Measurements from ENCODE around the gene GPR146. TPM values are rescaled to one million over a fixed set of nuclear protein-coding genes. Genes with fewer than 3 reads are reported as not detected.
A peak's percentile ranks its signal among the peaks of the same experiment; 100 is the strongest.

The GPR146 gene
- total RNA-seq, 4 donors from 2014 or later = 8.7 to 49.4 (median 32.7) TPM

DNA sequence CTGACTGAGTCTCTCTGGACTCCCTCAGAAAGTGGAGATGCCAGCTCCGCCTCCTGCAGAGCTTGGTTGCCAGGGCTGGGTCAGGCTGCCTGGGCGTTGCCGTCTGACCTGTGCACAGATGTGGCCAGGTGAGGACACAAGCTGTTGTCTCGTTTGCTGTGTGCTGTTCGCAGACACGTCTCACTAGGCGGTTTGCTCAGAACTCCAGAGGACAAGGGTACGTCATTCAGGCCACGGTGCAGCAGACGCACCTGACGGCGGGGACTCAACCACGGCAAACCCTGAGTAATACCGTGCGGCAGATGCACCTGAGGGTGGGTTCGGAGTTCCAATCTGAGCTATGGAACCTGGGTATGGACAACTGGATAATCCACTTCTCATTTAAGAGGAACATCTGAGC, 55.3 kb downstream of the GPR146 start:
- H3K27me3 ChIP-seq = no peaks in the 10 kb centered on the region
- intact Hi-C loops (cut with DNase I) = no loop called here
- no peak overlapping the region for H3K4me3 ChIP-seq (replicated peaks in 1 of 3)
- H3K36me3 ChIP-seq = no peaks in the 10 kb centered on the region
- TF ChIP-seq, protein P1, sequence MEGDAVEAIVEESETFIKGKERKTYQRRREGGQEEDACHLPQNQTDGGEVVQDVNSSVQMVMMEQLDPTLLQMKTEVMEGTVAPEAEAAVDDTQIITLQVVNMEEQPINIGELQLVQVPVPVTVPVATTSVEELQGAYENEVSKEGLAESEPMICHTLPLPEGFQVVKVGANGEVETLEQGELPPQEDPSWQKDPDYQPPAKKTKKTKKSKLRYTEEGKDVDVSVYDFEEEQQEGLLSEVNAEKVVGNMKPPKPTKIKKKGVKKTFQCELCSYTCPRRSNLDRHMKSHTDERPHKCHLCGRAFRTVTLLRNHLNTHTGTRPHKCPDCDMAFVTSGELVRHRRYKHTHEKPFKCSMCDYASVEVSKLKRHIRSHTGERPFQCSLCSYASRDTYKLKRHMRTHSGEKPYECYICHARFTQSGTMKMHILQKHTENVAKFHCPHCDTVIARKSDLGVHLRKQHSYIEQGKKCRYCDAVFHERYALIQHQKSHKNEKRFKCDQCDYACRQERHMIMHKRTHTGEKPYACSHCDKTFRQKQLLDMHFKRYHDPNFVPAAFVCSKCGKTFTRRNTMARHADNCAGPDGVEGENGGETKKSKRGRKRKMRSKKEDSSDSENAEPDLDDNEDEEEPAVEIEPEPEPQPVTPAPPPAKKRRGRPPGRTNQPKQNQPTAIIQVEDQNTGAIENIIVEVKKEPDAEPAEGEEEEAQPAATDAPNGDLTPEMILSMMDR (IDR thresholded peaks at IDR 0.05) = no peak
- no peak for TF ChIP-seq POLR2A (IDR thresholded peaks at IDR 0.05)
- H3K9me3 ChIP-seq = no peaks in the 10 kb centered on the region
- DNase-seq = no peak
- no peak overlapping the region for H3K27ac ChIP-seq
- peaks cover 47 to 55% of the 10 kb centered on the region in 2 donors for H3K4me1 ChIP-seq
- 94 to 97% methylated on average over 16 of the region's 16 CpGs for WGBS, 2 donors

DNA sequence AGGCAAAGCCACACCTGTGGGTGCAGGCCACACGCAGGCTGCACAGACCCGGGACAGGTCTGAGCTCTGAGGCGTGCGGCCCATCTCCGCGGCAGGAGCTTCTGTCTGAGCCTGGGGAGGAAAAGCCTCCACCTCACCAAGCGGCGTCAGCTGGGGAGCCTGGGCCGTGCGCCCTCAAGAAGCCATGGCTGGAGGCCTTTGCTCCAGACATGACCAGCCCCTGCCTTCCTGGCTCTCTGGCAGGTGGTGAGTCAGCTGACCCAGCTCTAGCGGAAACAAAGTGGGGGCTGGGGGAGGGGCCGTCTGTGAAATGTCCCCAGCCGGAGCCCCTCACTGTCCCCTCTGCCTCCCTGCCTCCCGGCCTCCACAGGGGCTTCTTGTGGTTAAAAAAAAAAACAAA, 56.0 kb downstream of the GPR146 start:
- DNase-seq = no peak
- H3K4me1 ChIP-seq = peaks cover 45 to 53% of the 10 kb centered on the region in 2 donors
- intact Hi-C loops (cut with DNase I) = no loop called here
- H3K4me3 ChIP-seq (replicated peaks in 1 of 3) = no peak overlapping the region
- TF ChIP-seq, protein P1 (IDR thresholded peaks at IDR 0.05) = no peak
- no peak for TF ChIP-seq POLR2A (IDR thresholded peaks at IDR 0.05)
- no peaks in the 10 kb centered on the region for H3K36me3 ChIP-seq
- WGBS, 2 donors = 88 to 95% methylated on average over 6 to 13 of the region's 14 CpGs
- no peak overlapping the region for H3K27ac ChIP-seq
- H3K9me3 ChIP-seq = no peaks in the 10 kb centered on the region
- no peaks in the 10 kb centered on the region for H3K27me3 ChIP-seq

DNA sequence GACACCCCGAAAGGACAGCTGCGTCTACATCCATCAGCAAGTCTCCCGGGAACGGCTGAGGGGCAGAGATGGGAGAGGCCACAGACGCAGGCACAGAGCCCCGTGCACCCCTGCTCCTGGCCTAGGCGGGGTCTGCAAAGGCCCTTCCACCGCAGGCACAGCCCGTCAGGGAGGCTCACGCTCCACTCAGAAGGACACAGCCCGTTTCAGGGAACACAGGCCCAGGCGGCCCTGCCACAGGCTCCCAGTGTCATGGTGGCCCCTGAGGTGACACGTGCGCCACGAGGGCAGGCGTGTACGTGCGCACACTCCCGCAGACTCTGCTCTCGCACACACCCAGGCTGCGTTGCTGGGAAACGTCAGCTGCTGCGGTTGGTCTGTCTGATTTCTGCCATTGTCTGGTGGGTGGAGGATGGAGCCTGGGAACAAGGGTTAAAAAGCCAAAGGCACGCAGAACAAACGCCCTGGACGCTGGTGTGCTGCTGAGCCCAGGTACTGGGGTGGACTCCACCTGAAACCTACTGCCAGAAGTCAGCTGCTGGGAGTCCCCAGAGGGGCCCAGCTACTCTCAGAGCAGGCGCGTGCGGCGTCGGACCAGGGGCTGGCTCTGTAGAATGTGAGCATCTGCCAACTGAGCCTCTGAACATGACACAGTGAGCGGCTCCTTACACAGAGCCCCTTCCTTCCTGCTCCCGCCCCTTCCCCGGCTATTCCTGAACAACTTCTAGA, 56.7 kb downstream of the GPR146 start:
- H3K4me3 ChIP-seq (replicated peaks in 1 of 3) = no peak overlapping the region
- H3K27ac ChIP-seq = peak overlapping the region in 2 of 3 donors; percentile 66 to 73
- TF ChIP-seq, protein P1 (IDR thresholded peaks at IDR 0.05) = no peak
- TF ChIP-seq POLR2A (IDR thresholded peaks at IDR 0.05) = no peak
- no peaks in the 10 kb centered on the region for H3K27me3 ChIP-seq
- WGBS, 2 donors = 90 to 92% methylated on average over 33 to 34 of the region's 34 CpGs
- DNase-seq = no peak
- peaks cover 39 to 51% of the 10 kb centered on the region in 2 donors for H3K4me1 ChIP-seq
- H3K9me3 ChIP-seq = no peaks in the 10 kb centered on the region
- intact Hi-C loops (cut with DNase I) = no loop called here
- no peaks in the 10 kb centered on the region for H3K36me3 ChIP-seq

DNA sequence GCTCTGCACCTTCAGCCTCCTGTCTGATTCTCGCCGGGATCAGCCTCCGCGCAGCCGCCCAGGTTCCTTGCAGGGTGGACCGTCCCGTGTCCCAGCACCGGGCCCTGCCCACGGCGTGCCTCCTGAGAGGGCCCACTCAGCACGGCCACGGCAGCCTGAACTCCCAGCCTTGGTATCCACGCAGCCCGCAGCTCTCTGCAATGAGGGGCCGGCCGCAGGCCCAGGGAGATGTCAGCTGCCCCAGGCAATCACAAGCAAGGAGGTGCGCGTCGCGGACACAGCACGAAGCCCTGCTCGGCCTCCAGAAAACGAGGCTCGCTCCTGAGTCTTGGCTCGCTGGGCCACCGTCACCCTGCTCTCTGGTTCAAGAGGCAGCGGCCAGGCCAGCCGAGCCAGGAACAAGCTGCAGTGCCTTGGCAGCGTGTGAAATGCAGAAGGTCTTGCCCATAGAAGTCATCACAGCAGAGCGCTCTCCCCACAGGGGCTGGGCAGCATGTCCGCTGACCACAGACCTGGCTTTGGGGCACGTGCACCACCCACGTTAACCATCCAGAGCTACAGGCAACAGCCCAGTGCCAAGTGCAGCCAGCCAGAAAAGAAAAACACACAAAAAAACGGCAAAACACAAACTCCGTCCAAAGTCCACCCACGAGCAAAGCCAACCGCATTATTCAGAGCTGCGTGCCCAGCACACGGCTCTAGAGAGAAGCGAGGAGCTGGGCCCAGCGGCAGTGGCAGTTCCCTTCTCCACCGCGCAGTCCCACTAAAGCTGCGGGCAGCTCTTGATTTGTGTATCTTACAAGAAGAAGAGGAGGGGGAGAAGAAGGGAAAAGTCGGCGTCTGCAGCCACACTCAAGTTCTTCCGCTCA, 57.5 kb downstream of the GPR146 start:
- H3K9me3 ChIP-seq = no peaks in the 10 kb centered on the region
- no peak overlapping the region for H3K4me3 ChIP-seq (replicated peaks in 1 of 3)
- WGBS, 2 donors = 63 to 64% methylated on average over 28 to 33 of the region's 47 CpGs
- no peak for TF ChIP-seq POLR2A (IDR thresholded peaks at IDR 0.05)
- TF ChIP-seq, protein P1 (IDR thresholded peaks at IDR 0.05) = no peak
- no peaks in the 10 kb centered on the region for H3K27me3 ChIP-seq
- DNase-seq = peak; percentile 85 to 93
- H3K4me1 ChIP-seq = peaks cover 31 to 48% of the 10 kb centered on the region in 2 donors
- intact Hi-C loops (cut with DNase I) = no loop called here
- H3K27ac ChIP-seq = peak overlapping the region; percentile 50 to 73 (median 66)
- H3K36me3 ChIP-seq = no peaks in the 10 kb centered on the region

Measured in thyroid gland (tissue), 4 donors.